ENCODE measurements around the gene NOL4L.
A peak's percentile ranks its signal among the peaks of the same experiment; 100 is the strongest.

The NOL4L gene

DNA sequence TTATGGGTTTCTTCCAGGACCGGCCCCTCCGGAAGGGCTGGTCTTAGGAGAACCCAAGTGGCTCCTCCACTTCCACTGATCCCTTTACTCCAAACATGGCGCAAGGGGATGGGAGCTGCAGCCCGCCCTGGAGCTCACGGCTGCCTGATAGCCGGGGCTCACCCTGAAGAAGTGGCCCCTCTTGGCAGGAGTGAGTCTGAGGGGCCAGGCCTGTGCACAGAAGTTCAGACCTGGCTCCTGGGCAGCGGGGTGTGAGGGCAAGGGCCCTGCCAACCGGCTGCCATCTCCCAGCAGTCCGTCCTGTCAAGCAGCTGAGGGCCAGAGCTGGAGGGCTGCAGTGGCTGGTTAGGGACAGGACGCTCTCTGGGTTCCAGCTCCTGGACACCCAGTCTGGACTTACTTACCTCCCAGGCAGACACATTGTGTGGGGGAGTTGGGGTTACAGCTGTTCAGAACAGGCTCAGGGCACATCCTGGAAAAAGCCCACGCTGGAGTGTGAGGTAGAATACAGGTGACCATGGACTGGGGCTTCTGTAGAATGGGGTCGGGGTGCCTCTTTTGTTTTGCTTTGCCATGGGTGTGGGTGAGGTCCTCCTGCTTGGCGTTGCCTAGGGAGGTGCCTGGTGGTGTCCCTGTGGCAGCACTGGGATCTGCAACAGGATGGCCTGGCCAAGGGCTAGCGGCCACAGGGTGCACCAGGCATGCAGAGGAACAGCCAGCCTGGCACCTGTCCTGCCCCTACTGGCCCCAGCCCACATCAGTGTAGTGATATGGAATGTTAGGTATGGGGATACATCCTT lies 138.6 kb downstream of the NOL4L start:
- Histone ChIP-seq H2AFZ (ENCODE audit: insufficient read depth, low read length, poor library complexity) (no peak overlapping the region), H3K18ac (ENCODE audit: low read length) (peak overlapping the region; percentile 5), H4K91ac (ENCODE audit: low read depth, low read length) (no peak overlapping the region), H2BK12ac (ENCODE audit: low read length) (no peak overlapping the region), H2AK5ac (ENCODE audit: low read length) (no peak overlapping the region), H4K12ac (ENCODE audit: low read depth, low read length) (no peak overlapping the region), H3K9me3 (ENCODE audit: insufficient read depth, low read depth, low read length) (no peaks in the 10 kb centered on the region), H4K8ac (ENCODE audit: low read depth, low read length) (no peak overlapping the region), H3K9ac (ENCODE audit: low read length) (no peak overlapping the region), H3K27ac (ENCODE audit: low read depth, low read length) (peak overlapping the region; percentile 13), H3K36me3 (ENCODE audit: control insufficient read depth in 1 of 2, insufficient read depth in 2 of 2, low read length in 2 of 2) (peaks cover 52 to 66% of the 10 kb centered on the region in 2 experiments), H3K4me3 (ENCODE audit: low read depth, low read length) (no peak overlapping the region), H2BK120ac (ENCODE audit: insufficient read depth, low read length, poor library complexity) (no peak overlapping the region), H3K4ac (ENCODE audit: low read depth, low read length) (no peak overlapping the region), H3K79me1 (ENCODE audit: low read length) (peaks cover 4% of the 10 kb centered on the region), H3K4me2 (ENCODE audit: low read length) (no peak overlapping the region), H3K4me1 (ENCODE audit: control insufficient read depth in 1 of 2, insufficient read depth in 2 of 2, low read length in 2 of 2) (peaks cover 22 to 35% of the 10 kb centered on the region in 2 experiments), H3K23ac (ENCODE audit: low read length) (no peak overlapping the region), H3K79me2 (ENCODE audit: control insufficient read depth, insufficient read depth, low read length, poor library complexity) (no peaks in the 10 kb centered on the region), H3K14ac (ENCODE audit: low read length) (no peak overlapping the region), H3K27me3 (ENCODE audit: insufficient read depth, low read length) (no peaks in the 10 kb centered on the region), H2BK5ac (ENCODE audit: low read depth, low read length, poor library complexity) (no peak overlapping the region)
- DNase-seq = peak in 1 of 2 donors; percentile 16
- WGBS (ENCODE audit: extremely low coverage, insufficient coverage, insufficient read length) = no CpG with 5 or more reads among the region's 14 CpGs

DNA sequence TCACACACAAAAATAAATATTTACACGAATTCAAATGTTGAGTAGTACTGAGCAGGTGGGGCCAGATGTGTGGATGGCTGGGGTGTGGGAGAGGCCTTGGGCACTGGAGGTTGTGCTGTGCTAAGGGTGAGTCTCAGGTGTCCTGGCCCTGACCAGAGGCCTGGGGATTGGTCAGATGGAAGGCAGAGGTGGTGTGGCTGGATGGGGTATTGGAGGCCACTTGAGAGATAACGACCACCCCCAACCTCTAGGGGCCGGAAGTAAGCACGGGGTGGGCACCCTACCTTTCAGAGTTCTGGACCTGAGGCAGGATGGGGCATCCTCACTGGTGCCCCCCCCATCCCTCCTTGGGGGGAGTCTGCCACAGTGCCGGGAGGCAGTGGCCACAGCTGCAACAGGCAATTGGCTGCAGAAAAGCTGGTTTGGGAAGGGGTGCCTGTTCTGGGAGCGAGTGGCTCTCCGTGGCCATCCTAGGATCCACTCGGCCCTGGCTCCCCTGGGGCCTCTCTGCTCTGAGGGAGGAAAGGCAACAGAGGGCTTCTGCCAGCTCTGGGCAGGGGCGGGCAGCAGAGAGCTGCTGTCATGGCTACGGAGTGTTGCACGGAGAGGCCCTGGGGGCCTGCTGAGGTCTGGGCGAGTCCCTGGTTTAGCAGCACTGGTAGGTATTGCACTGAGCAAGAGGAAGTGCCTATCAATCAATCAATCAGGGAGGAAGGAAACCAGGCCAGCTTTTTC lies 139.4 kb downstream of the NOL4L start:
- no peak overlapping the region for H3K14ac ChIP-seq (ENCODE audit: low read length)
- H2BK5ac ChIP-seq (ENCODE audit: low read depth, low read length, poor library complexity) = no peak overlapping the region
- no peak overlapping the region for H2AFZ ChIP-seq (ENCODE audit: insufficient read depth, low read length, poor library complexity)
- peaks cover 4% of the 10 kb centered on the region for H3K79me1 ChIP-seq (ENCODE audit: low read length)
- peak overlapping the region; percentile 19 for H3K27ac ChIP-seq (ENCODE audit: low read depth, low read length)
- H3K27me3 ChIP-seq (ENCODE audit: insufficient read depth, low read length) = no peaks in the 10 kb centered on the region
- no peaks in the 10 kb centered on the region for H3K9me3 ChIP-seq (ENCODE audit: insufficient read depth, low read depth, low read length)
- no peak overlapping the region for H2AK5ac ChIP-seq (ENCODE audit: low read length)
- H3K36me3 ChIP-seq (ENCODE audit: control insufficient read depth in 1 of 2, insufficient read depth in 2 of 2, low read length in 2 of 2) = peaks cover 45 to 60% of the 10 kb centered on the region in 2 experiments
- no peak overlapping the region for H4K8ac ChIP-seq (ENCODE audit: low read depth, low read length)
- H3K18ac ChIP-seq (ENCODE audit: low read length) = peak overlapping the region; percentile 29
- H3K4me3 ChIP-seq (ENCODE audit: low read depth, low read length) = no peak overlapping the region
- no peak overlapping the region for H4K12ac ChIP-seq (ENCODE audit: low read depth, low read length)
- WGBS (ENCODE audit: extremely low coverage, insufficient coverage, insufficient read length) = no CpG with 5 or more reads among the region's 12 CpGs
- H3K4ac ChIP-seq (ENCODE audit: low read depth, low read length) = no peak overlapping the region
- no peak overlapping the region for H3K4me2 ChIP-seq (ENCODE audit: low read length)
- no peak overlapping the region for H3K9ac ChIP-seq (ENCODE audit: low read length)
- peaks cover 25 to 37% of the 10 kb centered on the region in 2 experiments for H3K4me1 ChIP-seq (ENCODE audit: control insufficient read depth in 1 of 2, insufficient read depth in 2 of 2, low read length in 2 of 2)
- no peak overlapping the region for H2BK12ac ChIP-seq (ENCODE audit: low read length)
- H2BK120ac ChIP-seq (ENCODE audit: insufficient read depth, low read length, poor library complexity) = no peak overlapping the region
- H3K79me2 ChIP-seq (ENCODE audit: control insufficient read depth, insufficient read depth, low read length, poor library complexity) = no peaks in the 10 kb centered on the region
- DNase-seq = no peak
- H4K91ac ChIP-seq (ENCODE audit: low read depth, low read length) = no peak overlapping the region
- no peak overlapping the region for H3K23ac ChIP-seq (ENCODE audit: low read length)

DNA sequence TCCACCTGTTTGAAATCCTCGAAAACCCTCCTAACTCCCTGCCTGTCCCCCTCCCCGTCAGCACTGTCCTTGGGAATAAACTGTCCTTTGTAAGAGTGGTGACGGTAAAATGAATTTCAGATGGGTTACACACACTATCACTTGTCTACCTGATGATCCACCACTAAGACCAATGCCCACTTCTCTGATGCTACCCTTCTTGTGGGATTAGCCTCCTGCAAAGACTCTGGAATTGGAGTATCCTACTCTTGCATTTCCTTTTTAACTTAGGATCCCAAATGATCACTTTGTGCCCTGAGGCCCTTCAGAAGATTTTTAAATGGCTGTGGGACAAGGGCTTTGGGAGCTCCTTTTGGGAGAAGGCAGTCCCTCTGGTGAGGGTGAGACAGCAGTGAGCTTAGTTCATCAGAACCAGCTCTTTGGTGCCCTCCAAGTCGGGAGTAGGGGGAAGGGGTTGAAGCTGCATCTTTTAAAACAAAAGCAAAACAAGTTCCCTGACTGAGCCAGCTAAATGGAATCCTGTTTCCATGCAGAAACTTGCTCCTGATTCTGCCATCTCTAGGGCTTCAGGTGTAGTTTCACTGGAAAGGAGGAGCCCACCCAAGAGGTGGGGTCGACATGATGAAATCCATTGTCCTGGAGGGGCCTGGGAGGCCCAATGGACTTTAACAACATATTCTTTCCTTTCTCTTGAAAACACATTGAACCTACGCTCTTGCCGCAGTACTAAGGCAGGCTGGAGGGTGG lies 140.5 kb downstream of the NOL4L start:
- Histone ChIP-seq H3K9me3 (ENCODE audit: insufficient read depth, low read depth, low read length) (no peaks in the 10 kb centered on the region), H3K79me2 (ENCODE audit: control insufficient read depth, insufficient read depth, low read length, poor library complexity) (no peaks in the 10 kb centered on the region), H3K36me3 (ENCODE audit: control insufficient read depth in 1 of 2, insufficient read depth in 2 of 2, low read length in 2 of 2) (peaks cover 37 to 53% of the 10 kb centered on the region in 2 experiments), H3K9ac (ENCODE audit: low read length) (no peak overlapping the region), H4K12ac (ENCODE audit: low read depth, low read length) (no peak overlapping the region), H3K14ac (ENCODE audit: low read length) (no peak overlapping the region), H4K91ac (ENCODE audit: low read depth, low read length) (no peak overlapping the region), H2AFZ (ENCODE audit: insufficient read depth, low read length, poor library complexity) (no peak overlapping the region), H3K18ac (ENCODE audit: low read length) (no peak overlapping the region), H3K4ac (ENCODE audit: low read depth, low read length) (no peak overlapping the region), H3K79me1 (ENCODE audit: low read length) (peaks cover 4% of the 10 kb centered on the region), H4K8ac (ENCODE audit: low read depth, low read length) (no peak overlapping the region), H2BK12ac (ENCODE audit: low read length) (no peak overlapping the region), H2AK5ac (ENCODE audit: low read length) (no peak overlapping the region), H3K4me1 (ENCODE audit: control insufficient read depth in 1 of 2, insufficient read depth in 2 of 2, low read length in 2 of 2) (peaks cover 19 to 30% of the 10 kb centered on the region in 2 experiments), H3K4me3 (ENCODE audit: low read depth, low read length) (no peak overlapping the region), H3K23ac (ENCODE audit: low read length) (no peak overlapping the region), H3K27me3 (ENCODE audit: insufficient read depth, low read length) (no peaks in the 10 kb centered on the region), H3K4me2 (ENCODE audit: low read length) (no peak overlapping the region), H2BK120ac (ENCODE audit: insufficient read depth, low read length, poor library complexity) (no peak overlapping the region), H2BK5ac (ENCODE audit: low read depth, low read length, poor library complexity) (no peak overlapping the region), H3K27ac (ENCODE audit: low read depth, low read length) (no peak overlapping the region)
- no peak for DNase-seq
- WGBS (ENCODE audit: extremely low coverage, insufficient coverage, insufficient read length) = no CpG with 5 or more reads among the region's 7 CpGs

DNA sequence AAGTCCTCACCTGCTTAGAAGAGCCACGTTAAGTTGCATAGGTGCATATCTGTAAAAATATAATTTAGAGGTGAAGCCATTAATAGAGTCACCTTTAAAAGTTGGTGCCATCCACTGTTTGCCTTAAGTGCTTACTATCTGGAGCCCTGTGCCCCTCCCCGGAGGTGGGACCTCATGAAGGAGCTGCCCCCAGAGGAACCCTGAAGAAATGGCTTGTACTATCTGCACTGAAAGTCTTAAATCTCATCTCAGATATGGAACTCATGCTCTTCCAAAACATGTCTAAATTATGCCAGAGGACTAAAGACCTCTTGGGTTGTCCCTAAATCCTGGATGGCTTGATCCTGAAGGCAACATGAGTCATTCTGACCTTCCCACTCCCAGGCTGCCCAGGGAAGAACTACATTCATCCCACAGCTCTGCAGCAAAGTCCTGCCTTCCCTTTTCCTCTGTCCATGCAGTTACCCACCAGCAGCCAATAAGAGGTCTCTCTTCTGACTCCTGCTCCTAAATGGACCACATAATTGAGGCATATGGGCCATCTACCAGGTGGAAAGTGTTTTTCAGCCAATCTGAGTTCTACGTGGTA lies 141.7 kb downstream of the NOL4L start:
- no peak for DNase-seq
- Histone ChIP-seq H3K14ac (ENCODE audit: low read length) (no peak overlapping the region), H3K9ac (ENCODE audit: low read length) (no peak overlapping the region), H2AK5ac (ENCODE audit: low read length) (no peak overlapping the region), H2BK12ac (ENCODE audit: low read length) (no peak overlapping the region), H2BK120ac (ENCODE audit: insufficient read depth, low read length, poor library complexity) (no peak overlapping the region), H3K4me1 (ENCODE audit: control insufficient read depth in 1 of 2, insufficient read depth in 2 of 2, low read length in 2 of 2) (peaks cover 19 to 29% of the 10 kb centered on the region in 2 experiments), H2BK5ac (ENCODE audit: low read depth, low read length, poor library complexity) (no peak overlapping the region), H2AFZ (ENCODE audit: insufficient read depth, low read length, poor library complexity) (no peak overlapping the region), H3K4me2 (ENCODE audit: low read length) (no peak overlapping the region), H3K79me1 (ENCODE audit: low read length) (peaks cover 4% of the 10 kb centered on the region), H4K12ac (ENCODE audit: low read depth, low read length) (no peak overlapping the region), H3K4me3 (ENCODE audit: low read depth, low read length) (no peak overlapping the region), H3K79me2 (ENCODE audit: control insufficient read depth, insufficient read depth, low read length, poor library complexity) (no peaks in the 10 kb centered on the region), H3K27ac (ENCODE audit: low read depth, low read length) (no peak overlapping the region), H3K27me3 (ENCODE audit: insufficient read depth, low read length) (no peaks in the 10 kb centered on the region), H3K18ac (ENCODE audit: low read length) (no peak overlapping the region), H3K4ac (ENCODE audit: low read depth, low read length) (no peak overlapping the region), H4K8ac (ENCODE audit: low read depth, low read length) (no peak overlapping the region), H3K9me3 (ENCODE audit: insufficient read depth, low read depth, low read length) (no peaks in the 10 kb centered on the region), H3K23ac (ENCODE audit: low read length) (no peak overlapping the region), H3K36me3 (ENCODE audit: control insufficient read depth in 1 of 2, insufficient read depth in 2 of 2, low read length in 2 of 2) (peaks cover 39 to 55% of the 10 kb centered on the region in 2 experiments), H4K91ac (ENCODE audit: low read depth, low read length) (no peak overlapping the region)
- WGBS (ENCODE audit: extremely low coverage, insufficient coverage, insufficient read length) = 100% methylated on average over 1 of the region's 3 CpGs
